Cerebellar cortex (tissue), 1 donor: Measurements from ENCODE around the gene FAM181A.

ENCODE experiments used
- DNase-seq: peaks from one replicate; pipeline ENCODE4 v3.0.0-alpha.2; 2015; ENCODE audit warnings: low spot score

Gene FAM181A

GRCh38 chr14:93978735-93979134, 51.6 kb downstream of the FAM181A start:
- no peak for DNase-seq
